Upper lobe of right lung (tissue), 1 donor: Measurements from ENCODE around the gene C2orf76. TPM values are rescaled to one million over a fixed set of nuclear protein-coding genes. Genes with fewer than 3 reads are reported as not detected.
A peak's percentile ranks its signal among the peaks of the same experiment; 100 is the strongest.

Source experiments
- ATAC-seq: fragments of 200-7000 bp; cut with Tn5 transposase; one replicate; pipeline ENCODE4 v1.9.1; 2020; ENCODE audit warnings: mild to moderate bottlenecking, moderate library complexity
- DNase-seq: peaks from one replicate; pipeline ENCODE4 v3.0.0-alpha.2; 2020
- H3K27ac ChIP-seq: fragments of 200-600 bp; one replicate; pipeline ENCODE4 v1.8.0; 2022
- H3K27me3 ChIP-seq: fragments of 200-600 bp; one replicate; pipeline ENCODE4 v1.8.0; 2022; ENCODE audit warnings: mild to moderate bottlenecking
- H3K36me3 ChIP-seq: fragments of 200-600 bp; one replicate; pipeline ENCODE4 v1.8.0; 2022
- H3K4me1 ChIP-seq: fragments of 200-600 bp; one replicate; pipeline ENCODE4 v1.8.0; 2022
- H3K4me3 ChIP-seq: fragments of 200-600 bp; one replicate; pipeline ENCODE4 v1.8.0; 2022; ENCODE audit warnings: mild to moderate bottlenecking
- H3K9me3 ChIP-seq: fragments of 200-600 bp; one replicate; pipeline ENCODE4 v1.8.0; 2022
- CTCF ChIP-seq: fragments of 200-600 bp; IDR thresholded peaks from one replicate; pipeline ENCODE4 v1.8.0; 2022; ENCODE audit warnings: antibody characterized with exemption
- intact Hi-C: fragments of 100-400 bp; cut with DNase I; formaldehyde crosslinking; loops from one replicate; pipeline ENCODE4 v1.11.0; 2022
- total RNA-seq: library from RNA; stranded (reverse); fragmentation: NEBNext Ultra II Directional; extraction: Animal tissue kit (Norgen Biotek cat#: 25700); gene quantifications from one replicate; pipeline ENCODE4 v1.2.1, GENCODE V29; 2021
- donor health status: DM: no; HTN: yes; CAD: no; lungs with severe emphysema.

Gene C2orf76
- total RNA-seq, 1 donor from 2014 or later = 11.8 TPM

- ATAC-seq = peak; percentile 88
- peak; percentile 68 for DNase-seq
- H3K27ac ChIP-seq = no peak overlapping the region
Observed at GRCh38 chr2:119264781-119265692, 101.6 kb downstream of the C2orf76 start.

GRCh38 chr2:119263656-119264055, 103.0 kb downstream of the C2orf76 start:
- H3K27ac ChIP-seq = no peak overlapping the region
- DNase-seq (peak; percentile 35), ATAC-seq (peak; percentile 81)
- no peak for TF ChIP-seq CTCF
- intact Hi-C loops = no loop called here
- no peaks in the 10 kb centered on the region for H3K9me3 ChIP-seq
- H3K4me3 ChIP-seq = no peak overlapping the region
- no peaks in the 10 kb centered on the region for H3K36me3 ChIP-seq
- no peaks in the 10 kb centered on the region for H3K4me1 ChIP-seq
- no peaks in the 10 kb centered on the region for H3K27me3 ChIP-seq

More at GRCh38 chr2:119264781-119265692, 101.6 kb downstream of the C2orf76 start:
- no peaks in the 10 kb centered on the region for H3K27me3 ChIP-seq
- TF ChIP-seq CTCF = peak; percentile 66
- H3K9me3 ChIP-seq = no peaks in the 10 kb centered on the region
- no peaks in the 10 kb centered on the region for H3K4me1 ChIP-seq
- no peak overlapping the region for H3K4me3 ChIP-seq
- intact Hi-C loops = no loop called here
- no peaks in the 10 kb centered on the region for H3K36me3 ChIP-seq

GRCh38 chr2:119263025-119263424, 103.6 kb downstream of the C2orf76 start:
- Histone ChIP-seq H3K36me3 (no peaks in the 10 kb centered on the region), H3K4me3 (no peak overlapping the region), H3K27me3 (no peaks in the 10 kb centered on the region), H3K4me1 (no peaks in the 10 kb centered on the region), H3K9me3 (no peaks in the 10 kb centered on the region), H3K27ac (no peak overlapping the region)
- no peak for TF ChIP-seq CTCF
- DNase-seq (no peak), ATAC-seq (no peak)
- intact Hi-C loops = no loop called here

GRCh38 chr2:119261493-119262225, 105.0 kb downstream of the C2orf76 start:
- DNase-seq (no peak), ATAC-seq (no peak)
- Histone ChIP-seq H3K4me3 (no peak overlapping the region), H3K36me3 (no peaks in the 10 kb centered on the region), H3K4me1 (no peaks in the 10 kb centered on the region), H3K9me3 (no peaks in the 10 kb centered on the region), H3K27me3 (no peaks in the 10 kb centered on the region), H3K27ac (no peak overlapping the region)
- no peak for TF ChIP-seq CTCF
- intact Hi-C loops = no loop called here

GRCh38 chr2:119260646-119261492, 105.8 kb downstream of the C2orf76 start:
- Histone ChIP-seq H3K9me3 (no peaks in the 10 kb centered on the region), H3K27me3 (no peaks in the 10 kb centered on the region), H3K27ac (no peak overlapping the region), H3K4me1 (no peaks in the 10 kb centered on the region), H3K36me3 (no peaks in the 10 kb centered on the region), H3K4me3 (no peak overlapping the region)
- no peak for TF ChIP-seq CTCF
- ATAC-seq (no peak), DNase-seq (no peak)
- intact Hi-C loops = no loop called here
